Ishikawa (cell line): ENCODE data around the gene C1QTNF4.

Source experiments
- CEBPB ChIP-seq: IDR thresholded peaks from 2 replicates; pipeline ENCODE4 v1.6.1; 2012
- CREB1 ChIP-seq: IDR thresholded peaks from 2 replicates; pipeline ENCODE4 v1.6.1; 2012; ENCODE audit warnings: low read depth
- EGR1 ChIP-seq: IDR thresholded peaks from 2 replicates; pipeline ENCODE4 v1.6.1; 2012
- EP300 ChIP-seq: IDR thresholded peaks from 2 replicates; pipeline ENCODE4 v1.6.1; 2012; ENCODE audit warnings: borderline replicate concordance
- FOXM1 ChIP-seq: IDR thresholded peaks from 2 replicates; pipeline ENCODE4 v1.6.1; 2012; ENCODE audit warnings: low read depth, borderline replicate concordance
- NFIC ChIP-seq: IDR thresholded peaks from 2 replicates; pipeline ENCODE4 v1.6.1; 2012
- RAD21 ChIP-seq: IDR thresholded peaks from 2 replicates; pipeline ENCODE4 v1.6.1; 2012; ENCODE audit warnings: low read depth
- TAF1 ChIP-seq: IDR thresholded peaks from 2 replicates; pipeline ENCODE4 v1.6.1; 2012; ENCODE audit warnings: low read depth, mild to moderate bottlenecking
- TCF12 ChIP-seq: IDR thresholded peaks from 2 replicates; pipeline ENCODE4 v1.6.1; 2012; ENCODE audit warnings: low read depth
- TEAD4 ChIP-seq: IDR thresholded peaks from 2 replicates; pipeline ENCODE4 v1.6.1; 2012
- YY1 ChIP-seq: IDR thresholded peaks from 2 replicates; pipeline ENCODE4 v1.6.1; 2012; ENCODE audit warnings: low read depth
- ZBTB7A ChIP-seq: IDR thresholded peaks from 2 replicates; pipeline ENCODE4 v1.6.1; 2012; ENCODE audit warnings: low read depth
- TF ChIP-seq, protein P1 (sequence below): IDR thresholded peaks from 2 replicates; pipeline ENCODE4 v1.6.1; 2012
- TF ChIP-seq, protein P2 (sequence below): IDR thresholded peaks from 2 replicates; pipeline ENCODE4 v1.6.1; 2012; ENCODE audit warnings: low read depth, mild to moderate bottlenecking
- TF ChIP-seq, protein P3 (sequence below): IDR thresholded peaks from 2 replicates; pipeline ENCODE4 v1.6.1; 2012

C1QTNF4 gene

DNA sequence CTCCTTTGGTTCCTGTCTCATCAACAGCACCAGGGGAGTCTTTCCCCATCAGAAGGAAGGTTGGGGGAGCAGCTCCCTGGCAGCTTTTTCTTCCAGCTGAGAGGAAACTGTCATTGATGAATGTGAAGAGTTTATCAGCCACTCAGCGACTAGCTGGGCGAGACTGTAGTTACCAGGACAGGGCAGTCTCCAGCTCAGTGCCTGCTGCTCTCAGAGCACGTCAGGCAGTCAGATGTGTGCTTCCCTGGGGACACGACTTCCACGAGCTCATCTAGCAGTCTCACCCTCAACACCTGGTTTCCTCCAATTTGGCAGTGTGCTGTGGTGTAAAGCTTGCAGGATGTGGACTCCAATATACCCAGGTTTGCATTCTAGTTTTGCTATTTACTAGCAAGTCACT lies 12.5 kb upstream of the C1QTNF4 start:
- TF ChIP-seq TEAD4 (no peak), FOXM1 (no peak), NFIC (no peak), TCF12 (no peak), CEBPB (no peak), EGR1 (no peak), ZBTB7A (no peak), CREB1 (no peak), TAF1 (no peak), EP300 (no peak), YY1 (no peak), RAD21 (no peak)
- TF ChIP-seq, protein P1, sequence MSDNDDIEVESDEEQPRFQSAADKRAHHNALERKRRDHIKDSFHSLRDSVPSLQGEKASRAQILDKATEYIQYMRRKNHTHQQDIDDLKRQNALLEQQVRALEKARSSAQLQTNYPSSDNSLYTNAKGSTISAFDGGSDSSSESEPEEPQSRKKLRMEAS = no peak
- TF ChIP-seq, protein P2, sequence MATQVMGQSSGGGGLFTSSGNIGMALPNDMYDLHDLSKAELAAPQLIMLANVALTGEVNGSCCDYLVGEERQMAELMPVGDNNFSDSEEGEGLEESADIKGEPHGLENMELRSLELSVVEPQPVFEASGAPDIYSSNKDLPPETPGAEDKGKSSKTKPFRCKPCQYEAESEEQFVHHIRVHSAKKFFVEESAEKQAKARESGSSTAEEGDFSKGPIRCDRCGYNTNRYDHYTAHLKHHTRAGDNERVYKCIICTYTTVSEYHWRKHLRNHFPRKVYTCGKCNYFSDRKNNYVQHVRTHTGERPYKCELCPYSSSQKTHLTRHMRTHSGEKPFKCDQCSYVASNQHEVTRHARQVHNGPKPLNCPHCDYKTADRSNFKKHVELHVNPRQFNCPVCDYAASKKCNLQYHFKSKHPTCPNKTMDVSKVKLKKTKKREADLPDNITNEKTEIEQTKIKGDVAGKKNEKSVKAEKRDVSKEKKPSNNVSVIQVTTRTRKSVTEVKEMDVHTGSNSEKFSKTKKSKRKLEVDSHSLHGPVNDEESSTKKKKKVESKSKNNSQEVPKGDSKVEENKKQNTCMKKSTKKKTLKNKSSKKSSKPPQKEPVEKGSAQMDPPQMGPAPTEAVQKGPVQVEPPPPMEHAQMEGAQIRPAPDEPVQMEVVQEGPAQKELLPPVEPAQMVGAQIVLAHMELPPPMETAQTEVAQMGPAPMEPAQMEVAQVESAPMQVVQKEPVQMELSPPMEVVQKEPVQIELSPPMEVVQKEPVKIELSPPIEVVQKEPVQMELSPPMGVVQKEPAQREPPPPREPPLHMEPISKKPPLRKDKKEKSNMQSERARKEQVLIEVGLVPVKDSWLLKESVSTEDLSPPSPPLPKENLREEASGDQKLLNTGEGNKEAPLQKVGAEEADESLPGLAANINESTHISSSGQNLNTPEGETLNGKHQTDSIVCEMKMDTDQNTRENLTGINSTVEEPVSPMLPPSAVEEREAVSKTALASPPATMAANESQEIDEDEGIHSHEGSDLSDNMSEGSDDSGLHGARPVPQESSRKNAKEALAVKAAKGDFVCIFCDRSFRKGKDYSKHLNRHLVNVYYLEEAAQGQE = no peak
- TF ChIP-seq, protein P3, sequence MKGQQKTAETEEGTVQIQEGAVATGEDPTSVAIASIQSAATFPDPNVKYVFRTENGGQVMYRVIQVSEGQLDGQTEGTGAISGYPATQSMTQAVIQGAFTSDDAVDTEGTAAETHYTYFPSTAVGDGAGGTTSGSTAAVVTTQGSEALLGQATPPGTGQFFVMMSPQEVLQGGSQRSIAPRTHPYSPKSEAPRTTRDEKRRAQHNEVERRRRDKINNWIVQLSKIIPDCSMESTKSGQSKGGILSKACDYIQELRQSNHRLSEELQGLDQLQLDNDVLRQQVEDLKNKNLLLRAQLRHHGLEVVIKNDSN = no peak

DNA sequence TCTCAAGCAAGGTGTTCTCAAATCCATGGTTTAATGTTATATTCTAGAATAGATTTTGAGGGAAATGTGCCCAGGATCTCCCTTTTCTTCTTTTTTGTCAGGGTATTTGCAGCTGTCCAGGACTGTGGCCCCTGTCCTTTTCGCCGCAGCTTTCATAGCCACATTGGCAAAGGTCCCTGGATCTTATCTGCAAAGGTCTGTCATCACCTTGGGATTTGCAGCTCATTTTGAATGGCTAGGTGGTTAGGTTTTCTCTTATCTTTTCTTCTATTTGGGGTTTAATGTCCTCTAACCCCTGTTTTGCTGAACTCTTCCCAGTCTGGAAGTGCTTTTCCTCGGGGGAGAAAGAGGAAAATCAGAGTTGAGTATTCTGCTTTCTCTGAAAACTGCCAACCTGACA lies 11.7 kb upstream of the C1QTNF4 start:
- TF ChIP-seq EP300 (no peak), EGR1 (no peak), FOXM1 (no peak), TEAD4 (no peak), YY1 (no peak), TAF1 (no peak), TCF12 (no peak), CEBPB (no peak), CREB1 (no peak), RAD21 (no peak), NFIC (no peak), ZBTB7A (no peak)
- TF ChIP-seq, protein P3 = no peak
- TF ChIP-seq, protein P1 = no peak
- TF ChIP-seq, protein P2 = no peak

- no peak for TF ChIP-seq EP300
- TF ChIP-seq RAD21 = no peak
- no peak for TF ChIP-seq CEBPB
- TF ChIP-seq, protein P2 = no peak
- TF ChIP-seq FOXM1 = no peak
- TF ChIP-seq, protein P1 = no peak
- TF ChIP-seq TCF12 = no peak
- TF ChIP-seq NFIC = no peak
- TF ChIP-seq TAF1 = no peak
- TF ChIP-seq YY1 = no peak
- TF ChIP-seq EGR1 = no peak
- no peak for TF ChIP-seq CREB1
- TF ChIP-seq, protein P3 = no peak
- no peak for TF ChIP-seq TEAD4
These were observed 9.1 kb upstream of the C1QTNF4 start for GRCh38 chr11:47603295-47603694.

GRCh38 chr11:47599902-47600301 lies 5.7 kb upstream of the C1QTNF4 start:
- TF ChIP-seq YY1 (no peak), EGR1 (no peak), TEAD4 (no peak)
- TF ChIP-seq, protein P2 = no peak
